GM23338 (cell line): ENCODE results near the gene CSF3. TPM values are rescaled to one million over a fixed set of nuclear protein-coding genes. Genes with fewer than 3 reads are reported as not detected.
A peak's percentile ranks its signal among the peaks of the same experiment; 100 is the strongest.

Experiments used
- ATAC-seq: fragments of 200-7000 bp; cut with Tn5 transposase; 3 replicates; pipeline ENCODE4 v1.9.1; 2020
- DNase-seq: peaks from one replicate; pipeline ENCODE4 v3.0.0-alpha.2; 2015; ENCODE audit warnings: low spot score
- H2AFZ ChIP-seq: fragments of 200-600 bp; sonication (generic); 2 replicates; pipeline ENCODE4 v1.8.0; 2016; ENCODE audit warnings: antibody characterized with exemption, mild to moderate bottlenecking, moderate library complexity
- H3F3A ChIP-seq: fragments of 200-600 bp; sonication (generic); replicated peaks from 2 replicates; pipeline ENCODE4 v1.8.0; 2017; ENCODE audit warnings: antibody characterized with exemption, mixed run types, low read depth
- H3K27ac ChIP-seq: fragments of 200-600 bp; sonication (generic); 2 replicates; pipeline ENCODE4 v1.6.1; 2016; ENCODE audit warnings: low read depth
- H3K27me3 ChIP-seq: fragments of 200-600 bp; sonication (generic); 2 replicates; pipeline ENCODE4 v1.8.0; 2016; ENCODE audit warnings: mild to moderate bottlenecking, mixed run types, moderate library complexity; ENCODE audit not compliant: insufficient read depth
- H3K36me3 ChIP-seq: fragments of 200-600 bp; sonication (generic); 2 replicates; pipeline ENCODE4 v1.8.0; 2016; ENCODE audit warnings: mild to moderate bottlenecking; ENCODE audit not compliant: insufficient read depth
- H3K4me1 ChIP-seq: fragments of 200-600 bp; sonication (generic); 2 replicates; pipeline ENCODE4 v1.8.0; 2016; ENCODE audit warnings: mild to moderate bottlenecking, moderate library complexity; ENCODE audit not compliant: insufficient read depth
- H3K4me2 ChIP-seq: fragments of 200-600 bp; sonication (generic); 2 replicates; pipeline ENCODE4 v1.7.1; 2017; ENCODE audit warnings: mixed run types
- H3K4me3 ChIP-seq: fragments of 200-600 bp; sonication (generic); 2 replicates; pipeline ENCODE4 v1.6.1; 2016; ENCODE audit warnings: mixed run types
- H3K79me2 ChIP-seq: fragments of 200-600 bp; sonication (generic); replicated peaks from 2 replicates; pipeline ENCODE4 v1.8.0; 2017; ENCODE audit warnings: mild to moderate bottlenecking; ENCODE audit not compliant: insufficient read depth
- H3K9me2 ChIP-seq: fragments of 200-600 bp; sonication (generic); 2 replicates; pipeline ENCODE4 v1.8.0; 2017; ENCODE audit not compliant: insufficient read depth
- H4K20me1 ChIP-seq: fragments of 200-600 bp; sonication (generic); replicated peaks from 2 replicates; pipeline ENCODE4 v1.8.0; 2017; ENCODE audit warnings: mild to moderate bottlenecking; ENCODE audit not compliant: insufficient read depth
- H3K27ac Mint-ChIP-seq: 2 replicates; pipeline ENCODE4 v1.8.0; 2020; ENCODE audit warnings: inconsistent platforms, mild to moderate bottlenecking, moderate library complexity, mixed read lengths
- H3K27me3 Mint-ChIP-seq: 3 replicates; pipeline ENCODE4 v1.8.0; 2022; ENCODE audit warnings: low read depth, mild to moderate bottlenecking, moderate library complexity, mixed read lengths, inconsistent platforms; ENCODE audit not compliant: insufficient read depth, poor library complexity
- H3K36me3 Mint-ChIP-seq: 3 replicates; pipeline ENCODE4 v1.8.0; 2021; ENCODE audit warnings: low read depth, mild to moderate bottlenecking, inconsistent platforms, moderate library complexity, mixed read lengths
- H3K4me1 Mint-ChIP-seq: 3 replicates; pipeline ENCODE4 v1.8.0; 2020; ENCODE audit warnings: mild to moderate bottlenecking, inconsistent platforms, mixed read lengths
- H3K4me3 Mint-ChIP-seq: 3 replicates; pipeline ENCODE4 v1.8.0; 2021; ENCODE audit warnings: moderate library complexity, mild to moderate bottlenecking, inconsistent platforms, mixed read lengths
- H3K9me3 Mint-ChIP-seq: 3 replicates; pipeline ENCODE4 v1.8.0; 2020; ENCODE audit warnings: moderate library complexity, mild to moderate bottlenecking, inconsistent platforms, mixed read lengths
- CTCF ChIP-seq, 2 experiments: fragments of 200-600 bp in 1 of 2; sonication (generic) in 1 of 2; conservative IDR thresholded peaks; 2 replicates each; pipeline versions ENCODE4 v1.5.1 to v1.6.1; 2016 to 2017; ENCODE audit warnings: antibody characterized with exemption in 2 of 2, low read depth in 2 of 2, mild to moderate bottlenecking in 2 of 2, moderate library complexity in 1 of 2
- EZH2phosphoT487 ChIP-seq: fragments of 200-600 bp; sonication (generic); IDR thresholded peaks from one replicate; pipeline ENCODE4 v1.8.1; 2018; ENCODE audit warnings: antibody characterized with exemption; ENCODE audit not compliant: unreplicated experiment
- ZNF331 ChIP-seq: fragments of 250-450 bp; sonication (Bioruptor Pico); IDR thresholded peaks from 2 replicates; pipeline ENCODE4 v1.5.0; 2020; ENCODE audit warnings: low read depth, mild to moderate bottlenecking, moderate library complexity
- ZNF462 ChIP-seq: fragments of 250-450 bp; sonication (Bioruptor Pico); IDR thresholded peaks from 2 replicates; pipeline ENCODE4 v1.5.0; 2020; ENCODE audit warnings: mild to moderate bottlenecking, moderate library complexity
- polyA plus RNA-seq: library from polyadenylated mRNA; unstranded; fragments of >200 nt; fragmentation: Nextera tagmentation; extraction: Ambion mirVana; gene quantifications from 2 replicates; pipeline ENCODE4 v1.2.1, GENCODE V29; 2016
- total RNA-seq: library from RNA; depleted of rRNA; stranded (reverse); fragments of >200 nt; shearing (Covaris generic); gene quantifications from 2 replicates; pipeline ENCODE4 v1.2.3, GENCODE V29; 2014

The CSF3 gene
- total and polyA plus RNA-seq, 2 experiments from 2014 or later, result not detected

GRCh38 chr17:40026816-40027613 is 11.8 kb downstream of the CSF3 start (continued):
- no peak for TF ChIP-seq ZNF331 (CRISPR knock-in tag)
- TF ChIP-seq CTCF (conservative IDR thresholded peaks at IDR 0.05; ENCODE audit: low read depth in 2 of 2), result peak; percentile 85 to 97
- TF ChIP-seq EZH2phosphoT487, result no peak

GRCh38 chr17:40027614-40028012 is 12.4 kb downstream of the CSF3 start:
- no peak overlapping the region for H2AFZ ChIP-seq
- H4K20me1 ChIP-seq, result no peaks in the 10 kb centered on the region
- TF ChIP-seq CTCF (conservative IDR thresholded peaks at IDR 0.05; ENCODE audit: low read depth in 2 of 2) (no peak), ZNF462 (CRISPR knock-in tag) (no peak)
- peaks cover 12% of the 10 kb centered on the region; the same call in 1 of the 2 replicates for H3K36me3 ChIP-seq
- H3K4me1 ChIP-seq, result no peaks in the 10 kb centered on the region
- ATAC-seq (no peak), DNase-seq (no peak)
- H3K4me1 Mint-ChIP-seq, result peaks cover 6% of the 10 kb centered on the region; the same call in 2 of the 3 replicates
- H3K27ac Mint-ChIP-seq, result no peak overlapping the region
- H3F3A ChIP-seq, result peaks cover 18% of the 10 kb centered on the region
- H3K9me2 ChIP-seq, result no peaks in the 10 kb centered on the region
- peaks cover 4% of the 10 kb centered on the region for H3K27me3 Mint-ChIP-seq
- peaks cover 64% of the 10 kb centered on the region for H3K36me3 Mint-ChIP-seq
- no peaks in the 10 kb centered on the region for H3K79me2 ChIP-seq
- no peaks in the 10 kb centered on the region for H3K9me3 Mint-ChIP-seq
- peak overlapping the region; percentile 63; the same call in 1 of the 2 replicates for H3K27ac ChIP-seq
- H3K27me3 ChIP-seq, result no peaks in the 10 kb centered on the region
- no peak overlapping the region for H3K4me2 ChIP-seq
- H3K4me3 Mint-ChIP-seq, result no peak overlapping the region
- no peak overlapping the region for H3K4me3 ChIP-seq
